H1 (cell line): ENCODE measurements around the gene RELB.

Experiments used
- BACH1 ChIP-seq: IDR thresholded peaks from 2 replicates; pipeline ENCODE4 v1.6.1; 2012; ENCODE audit warnings: low read length, improper control_type of control experiment
- CHD1 ChIP-seq: IDR thresholded peaks from 2 replicates; pipeline ENCODE4 v1.6.1; 2012; ENCODE audit warnings: low read depth, low read length, improper control_type of control experiment
- EGR1 ChIP-seq: IDR thresholded peaks from 2 replicates; pipeline ENCODE4 v1.6.1; 2011; ENCODE audit warnings: low read depth, low read length, borderline replicate concordance
- EZH2 ChIP-seq: fragments of 200-600 bp; sonication (generic); IDR thresholded peaks from 2 replicates; pipeline ENCODE4 v1.7.1; 2012; ENCODE audit warnings: low read depth, mild to moderate bottlenecking, moderate library complexity, low read length, inconsistent platforms; ENCODE audit not compliant: severe bottlenecking
- GABPA ChIP-seq: IDR thresholded peaks from 2 replicates; pipeline ENCODE4 v1.6.1; 2011; ENCODE audit warnings: mild to moderate bottlenecking, low read length, moderate library complexity, borderline replicate concordance; ENCODE audit not compliant: insufficient read depth
- JUND ChIP-seq: IDR thresholded peaks from 2 replicates; pipeline ENCODE4 v1.6.1; 2011; ENCODE audit warnings: mild to moderate bottlenecking, improper control_type of control experiment, low read length
- NRF1 ChIP-seq: IDR thresholded peaks from 2 replicates; pipeline ENCODE4 v1.6.1; 2011; ENCODE audit warnings: mild to moderate bottlenecking, low read depth, low read length, improper control_type of control experiment
- POLR2A ChIP-seq, 2 experiments: IDR thresholded peaks; 1 replicate in 1 of 2; 2 replicates in 1 of 2; pipeline ENCODE4 v1.6.1; 2011; ENCODE audit warnings: low read depth in 2 of 2, low read length in 2 of 2, mild to moderate bottlenecking in 2 of 2; ENCODE audit errors: control extremely low read depth in 1 of 2
- POLR2AphosphoS5 ChIP-seq: IDR thresholded peaks from 2 replicates; pipeline ENCODE4 v1.6.1; 2011; ENCODE audit warnings: low read depth, low read length
- RAD21 ChIP-seq, 2 experiments: IDR thresholded peaks in 1 of 2; conservative IDR thresholded peaks in 1 of 2; 2 replicates each; pipeline ENCODE4 v1.6.1; 2011; ENCODE audit warnings: low read depth in 2 of 2, low read length in 2 of 2, improper control_type of control experiment in 1 of 2, inconsistent platforms in 1 of 2, mild to moderate bottlenecking in 1 of 2, moderate library complexity in 1 of 2
- SP1 ChIP-seq: IDR thresholded peaks from 2 replicates; pipeline ENCODE4 v1.6.1; 2011; ENCODE audit warnings: low read depth, low read length
- TBP ChIP-seq: IDR thresholded peaks from 2 replicates; pipeline ENCODE4 v1.6.1; 2011; ENCODE audit warnings: low read depth, low read length, improper control_type of control experiment
- USF2 ChIP-seq: IDR thresholded peaks from 2 replicates; pipeline ENCODE4 v1.6.1; 2011; ENCODE audit warnings: low read length, improper control_type of control experiment
- TF ChIP-seq, protein P1 (sequence below), 3 experiments: IDR thresholded peaks; 1 replicate in 2 of 3; 2 replicates in 1 of 3; pipeline versions ENCODE4 v1.5.1 to v1.6.1; 2011; ENCODE audit warnings: low read length in 3 of 3, mild to moderate bottlenecking in 3 of 3, inconsistent platforms in 2 of 3, low read depth in 1 of 3, moderate library complexity in 1 of 3; ENCODE audit not compliant: insufficient read depth in 1 of 3; ENCODE audit errors: control extremely low read depth in 1 of 3

DNA sequence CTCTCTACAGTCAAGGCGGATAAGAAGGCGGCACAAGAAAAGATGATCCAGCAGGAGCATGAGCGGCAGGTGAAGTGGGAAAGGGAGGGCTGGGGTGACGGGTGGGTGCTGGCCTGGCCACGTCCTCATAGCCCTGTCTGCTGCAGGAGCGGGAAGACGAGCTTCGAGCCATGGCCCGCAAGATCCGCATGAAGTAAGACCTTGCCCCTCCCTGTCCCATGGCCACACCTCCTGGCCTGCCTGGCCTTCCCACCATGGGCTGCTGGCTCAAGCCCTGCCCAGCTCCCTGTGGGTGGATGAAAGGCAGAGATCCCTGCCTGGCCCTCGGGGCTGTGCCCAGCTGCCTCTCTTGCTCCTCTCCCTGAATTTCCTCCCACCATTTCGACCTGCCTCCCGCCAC, 67.8 kb downstream of the RELB start:
- TF ChIP-seq JUND, result no peak
- TF ChIP-seq, protein P1, sequence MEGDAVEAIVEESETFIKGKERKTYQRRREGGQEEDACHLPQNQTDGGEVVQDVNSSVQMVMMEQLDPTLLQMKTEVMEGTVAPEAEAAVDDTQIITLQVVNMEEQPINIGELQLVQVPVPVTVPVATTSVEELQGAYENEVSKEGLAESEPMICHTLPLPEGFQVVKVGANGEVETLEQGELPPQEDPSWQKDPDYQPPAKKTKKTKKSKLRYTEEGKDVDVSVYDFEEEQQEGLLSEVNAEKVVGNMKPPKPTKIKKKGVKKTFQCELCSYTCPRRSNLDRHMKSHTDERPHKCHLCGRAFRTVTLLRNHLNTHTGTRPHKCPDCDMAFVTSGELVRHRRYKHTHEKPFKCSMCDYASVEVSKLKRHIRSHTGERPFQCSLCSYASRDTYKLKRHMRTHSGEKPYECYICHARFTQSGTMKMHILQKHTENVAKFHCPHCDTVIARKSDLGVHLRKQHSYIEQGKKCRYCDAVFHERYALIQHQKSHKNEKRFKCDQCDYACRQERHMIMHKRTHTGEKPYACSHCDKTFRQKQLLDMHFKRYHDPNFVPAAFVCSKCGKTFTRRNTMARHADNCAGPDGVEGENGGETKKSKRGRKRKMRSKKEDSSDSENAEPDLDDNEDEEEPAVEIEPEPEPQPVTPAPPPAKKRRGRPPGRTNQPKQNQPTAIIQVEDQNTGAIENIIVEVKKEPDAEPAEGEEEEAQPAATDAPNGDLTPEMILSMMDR (IDR thresholded peaks at IDR 0.05; ENCODE audit: control extremely low read depth in 1 of 3, insufficient read depth in 1 of 3, low read depth in 1 of 3, low read length in 3 of 3), result no peak
- no peak for TF ChIP-seq SP1
- TF ChIP-seq RAD21 (IDR thresholded peaks at IDR 0.05 in 1 of 2, conservative IDR thresholded peaks at IDR 0.05 in 1 of 2; ENCODE audit: low read depth in 2 of 2, low read length in 2 of 2), result no peak
- no peak for TF ChIP-seq POLR2A (IDR thresholded peaks at IDR 0.05; ENCODE audit: control extremely low read depth in 1 of 2, low read depth in 2 of 2, low read length in 2 of 2)
- no peak for TF ChIP-seq NRF1
- TF ChIP-seq GABPA, result no peak
- no peak for TF ChIP-seq POLR2AphosphoS5
- no peak for TF ChIP-seq EZH2
- no peak for TF ChIP-seq CHD1
- no peak for TF ChIP-seq USF2
- TF ChIP-seq BACH1, result no peak
- no peak for TF ChIP-seq EGR1
- TF ChIP-seq TBP, result peak; percentile 37; the same call in 1 of the 2 replicates
